ENCODE results near the gene PALLD.
"Not testable (repeated sequence)": the region's sequence is repeated elsewhere in the genome, so short reads cannot be mapped to it uniquely, and the experiment has no call there.

Gene PALLD

DNA sequence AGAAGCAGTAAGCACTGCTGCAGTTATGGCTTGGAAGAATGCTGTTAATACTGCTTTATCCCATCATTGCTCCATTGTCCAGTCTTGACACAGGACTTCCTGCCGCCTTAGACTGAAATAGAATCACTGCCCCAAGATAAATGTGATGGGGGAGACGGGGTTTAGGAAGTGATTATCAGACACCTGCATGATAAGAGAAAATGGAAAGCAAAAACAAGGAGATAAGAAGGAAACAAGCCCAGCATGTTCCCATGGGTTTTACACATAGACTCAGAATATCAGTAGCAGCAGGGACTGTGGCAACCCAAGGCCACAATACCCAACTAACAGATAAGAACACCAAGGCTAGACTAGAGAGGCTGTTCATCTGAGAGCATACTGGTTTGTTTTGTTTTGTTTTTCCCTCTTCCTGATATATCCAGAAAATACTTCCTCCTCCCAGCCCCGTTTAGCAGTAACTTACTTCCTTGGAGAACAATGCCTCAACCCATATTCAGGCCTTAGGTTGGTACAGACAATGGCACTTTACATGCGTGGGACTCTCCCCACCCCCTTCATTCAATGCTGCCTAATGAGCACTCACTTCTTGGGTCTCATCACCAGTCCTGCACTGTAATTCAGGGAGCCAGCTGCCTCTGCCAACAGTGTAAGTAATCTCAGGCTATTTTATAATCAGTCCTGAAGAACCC is 280.6 kb downstream of the PALLD start:
- no peak for DNase-seq

DNA sequence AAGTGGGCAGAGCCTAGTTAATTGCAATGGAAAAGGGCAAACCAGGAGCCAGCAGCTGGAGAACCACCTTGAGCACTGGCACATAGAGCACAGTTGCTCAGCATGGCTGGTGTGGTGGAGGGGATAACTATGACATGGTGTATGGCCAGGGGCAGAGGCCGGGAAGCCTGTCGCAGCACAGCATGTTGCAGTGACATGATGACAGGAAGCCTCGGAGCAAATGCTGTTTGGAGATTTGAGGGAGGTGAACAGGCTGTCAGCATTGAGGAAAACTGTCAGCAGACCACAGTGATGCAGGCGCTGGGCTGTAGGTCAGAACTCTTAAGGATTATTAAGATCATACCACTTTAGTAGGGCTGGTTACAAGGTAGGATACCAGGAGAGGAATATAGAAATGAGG is 284.5 kb downstream of the PALLD start:
- DNase-seq, result no peak

DNA sequence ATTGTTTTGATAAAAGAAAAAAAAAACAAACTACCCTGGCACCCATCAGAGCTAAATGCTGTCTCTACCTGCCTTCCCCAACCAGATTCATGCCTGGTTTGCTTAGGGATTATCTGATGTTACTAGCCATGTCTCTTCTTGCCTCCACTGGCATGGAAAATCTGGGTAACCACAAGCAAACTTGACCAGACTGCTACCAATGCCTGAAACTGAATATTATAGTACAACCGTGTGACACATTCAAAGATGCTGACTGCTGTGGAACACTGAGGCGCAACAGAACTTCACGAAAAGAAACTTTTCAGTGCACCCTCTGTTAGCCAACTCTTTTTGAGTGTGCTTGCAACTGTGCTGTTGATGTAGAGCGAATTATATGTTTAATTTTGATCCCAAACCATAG is 285.1 kb downstream of the PALLD start:
- no peak for DNase-seq

DNA sequence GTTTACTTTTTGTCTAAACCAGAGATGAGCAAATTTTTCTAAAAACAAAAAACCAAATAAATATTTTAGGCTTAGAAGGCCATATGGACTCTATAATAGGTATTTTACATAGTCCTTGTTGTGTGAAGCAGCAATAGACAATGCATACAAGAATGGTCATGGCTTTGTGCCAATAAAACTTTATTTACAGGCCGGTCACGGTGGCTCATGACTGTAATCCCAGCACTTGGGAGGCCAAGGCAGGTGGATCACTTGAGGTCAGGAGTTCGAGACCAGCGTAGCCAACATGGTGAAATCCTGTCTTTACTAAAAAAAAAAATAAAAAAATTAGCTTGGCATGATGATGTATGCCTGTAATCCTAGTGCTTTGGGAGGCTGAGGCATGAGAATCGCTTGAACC is 285.6 kb downstream of the PALLD start:
- no peak for DNase-seq

DNA sequence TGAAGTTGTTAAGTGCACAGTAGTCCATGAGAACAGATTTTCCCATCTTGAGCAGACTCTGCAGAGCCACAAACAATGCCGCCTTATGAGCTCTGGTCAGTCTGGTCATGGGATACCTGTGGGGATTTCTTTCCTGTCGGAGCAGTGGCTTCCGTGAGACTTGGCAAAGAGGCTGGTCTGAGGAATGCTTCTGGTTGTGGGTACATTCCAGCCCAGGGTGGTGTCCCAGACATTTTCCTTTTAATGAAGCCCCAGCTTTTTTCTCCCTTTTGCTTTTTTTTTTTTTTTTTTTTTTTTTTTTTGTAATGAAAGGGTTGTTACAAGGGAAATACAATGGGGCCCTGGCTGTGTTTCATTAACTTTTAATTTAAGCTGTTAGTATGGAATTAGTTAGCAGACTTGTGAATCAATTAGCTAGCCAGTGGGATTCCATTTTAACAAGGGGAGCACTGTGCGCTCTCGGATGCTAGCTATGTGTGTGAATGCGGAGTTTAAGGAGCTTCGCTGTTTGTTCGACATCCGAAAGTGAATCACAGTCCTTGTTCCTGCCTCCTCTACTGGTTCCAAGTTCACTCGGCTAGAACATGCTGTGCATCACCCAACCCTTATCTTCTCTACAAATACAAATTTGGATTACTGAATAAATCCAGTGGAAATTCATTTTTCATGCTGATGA is 288.1 kb downstream of the PALLD start:
- DNase-seq, result no peak

- DNase-seq, result no peak
Measured at GRCh38 chr4:168787334-168787733, 290.5 kb downstream of the PALLD start.

- DNase-seq, result no peak
Measured at GRCh38 chr4:168787801-168788595, 291.1 kb downstream of the PALLD start.

GRCh38 chr4:168790898-168791297 is 294.0 kb downstream of the PALLD start:
- no peak for DNase-seq

GRCh38 chr4:168791376-168791775 is 294.5 kb downstream of the PALLD start:
- no peak for DNase-seq

- no peak for DNase-seq
Measured at GRCh38 chr4:168793542-168793941, 296.7 kb downstream of the PALLD start.

DNA sequence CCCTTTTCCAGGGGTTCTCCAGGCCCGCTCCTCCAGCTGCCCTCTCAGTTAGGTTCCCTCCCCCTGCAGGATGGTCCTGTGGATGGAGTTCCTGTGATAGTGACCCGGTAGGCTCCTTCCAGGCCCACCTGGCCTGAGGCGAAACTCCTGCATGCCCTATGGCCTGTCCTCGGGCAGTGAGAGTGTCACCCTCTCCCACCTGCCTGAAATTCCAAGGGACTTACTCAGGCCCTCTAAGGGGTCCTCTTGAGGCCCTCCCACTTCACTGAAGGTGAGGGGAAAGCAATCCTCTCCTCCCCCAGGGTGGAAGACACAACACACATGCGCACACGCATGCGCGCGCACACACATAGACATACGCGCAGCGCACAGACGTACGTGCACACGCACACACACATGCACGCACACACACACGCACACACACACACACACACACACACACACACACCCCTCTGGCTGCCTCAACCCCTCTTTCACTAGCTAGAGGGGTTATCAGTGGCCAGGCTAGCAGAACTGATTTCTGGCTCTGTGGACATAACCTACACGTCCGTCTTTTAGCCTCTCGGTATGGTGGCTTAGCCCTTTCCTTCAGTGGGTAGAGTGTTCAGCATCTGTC is 297.3 kb downstream of the PALLD start:
- no peak for DNase-seq

DNA sequence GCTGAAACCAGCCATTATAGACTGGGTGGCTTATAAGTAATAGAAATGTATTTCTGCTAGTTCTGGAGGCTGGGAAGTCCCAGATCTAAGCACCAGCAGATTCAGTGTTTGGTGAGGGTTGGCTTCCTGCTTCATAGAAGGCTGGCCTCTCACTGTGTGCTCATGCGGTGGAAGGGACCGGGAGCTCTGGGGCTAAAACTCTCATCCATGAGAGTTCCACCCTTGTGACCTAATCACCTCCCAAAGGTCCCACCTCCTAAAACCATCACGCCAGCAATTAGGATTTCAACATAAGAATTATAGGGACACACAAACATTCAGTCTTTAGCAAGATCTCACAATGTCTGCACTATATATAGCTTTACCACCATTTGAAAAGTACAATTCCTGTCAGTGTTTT is 298.0 kb downstream of the PALLD start:
- DNase-seq, result no peak

GRCh38 chr4:168795346-168795745 is 298.5 kb downstream of the PALLD start:
- DNase-seq, result no peak

DNA sequence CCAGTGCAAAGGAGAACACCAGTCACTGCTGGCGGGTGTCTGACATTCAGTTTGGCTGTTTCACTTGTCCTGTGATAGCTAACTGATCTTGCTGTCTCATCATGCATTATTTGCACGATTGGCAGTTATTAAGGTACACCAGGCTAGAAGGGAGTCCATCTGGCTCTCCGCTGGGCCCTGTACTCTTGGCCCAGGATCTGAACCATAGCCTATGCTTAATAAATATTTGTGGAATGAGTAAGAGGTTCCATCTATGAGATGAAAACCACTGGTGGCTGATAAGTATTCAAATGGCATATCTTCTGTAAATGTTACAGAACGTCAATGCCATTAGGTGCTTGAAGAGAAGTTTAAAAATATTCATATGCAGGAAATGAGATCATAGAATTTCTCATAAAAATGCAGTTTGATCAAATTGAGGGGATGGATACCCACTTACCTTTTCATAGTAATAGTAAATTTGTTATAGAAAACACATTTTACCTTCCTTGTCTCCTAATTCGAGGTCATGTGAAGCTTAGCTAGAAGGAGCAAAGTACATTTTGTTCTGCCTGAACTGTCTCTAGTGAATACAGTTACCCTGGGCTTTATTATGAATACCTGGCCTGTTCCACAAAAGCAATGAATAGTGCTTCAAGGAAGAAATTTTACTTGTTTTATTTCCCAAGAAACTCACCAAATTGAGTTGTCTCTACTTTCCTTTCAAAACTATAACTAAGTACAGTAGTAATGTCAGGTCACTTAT is 299.7 kb downstream of the PALLD start:
- DNase-seq, result no peak

GRCh38 chr4:168797194-168797593 is 300.3 kb downstream of the PALLD start:
- DNase-seq, result no peak

DNA sequence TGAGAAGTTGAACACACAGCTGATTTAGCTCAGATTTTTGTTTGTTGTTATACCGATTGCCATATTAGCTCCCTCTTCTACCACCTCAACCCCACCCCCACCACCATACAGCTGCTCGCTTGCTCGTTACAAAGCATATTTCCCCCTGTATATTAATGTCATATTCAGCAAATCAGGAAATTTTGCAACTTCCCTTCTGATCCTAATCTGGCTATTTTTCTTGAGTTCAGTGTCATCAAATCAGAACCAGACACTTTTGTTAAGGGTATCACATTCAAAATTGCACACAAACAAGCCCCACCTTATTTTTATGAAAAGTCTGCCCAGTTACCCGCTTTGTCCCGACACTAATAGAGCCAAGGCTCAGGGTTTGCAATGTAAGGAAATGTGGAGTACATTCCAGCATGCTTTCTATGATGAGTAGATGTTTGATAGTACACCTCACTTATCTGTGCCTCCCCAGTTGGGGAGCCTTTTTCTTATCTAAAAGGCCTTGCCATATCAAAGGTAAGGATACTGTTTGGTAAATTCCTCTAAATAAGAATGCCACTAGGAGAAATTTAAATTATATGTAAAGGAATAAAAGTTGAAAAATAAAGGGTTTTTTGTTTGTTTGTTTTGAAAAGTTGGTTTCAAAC is 301.0 kb downstream of the PALLD start:
- no peak for DNase-seq

DNA sequence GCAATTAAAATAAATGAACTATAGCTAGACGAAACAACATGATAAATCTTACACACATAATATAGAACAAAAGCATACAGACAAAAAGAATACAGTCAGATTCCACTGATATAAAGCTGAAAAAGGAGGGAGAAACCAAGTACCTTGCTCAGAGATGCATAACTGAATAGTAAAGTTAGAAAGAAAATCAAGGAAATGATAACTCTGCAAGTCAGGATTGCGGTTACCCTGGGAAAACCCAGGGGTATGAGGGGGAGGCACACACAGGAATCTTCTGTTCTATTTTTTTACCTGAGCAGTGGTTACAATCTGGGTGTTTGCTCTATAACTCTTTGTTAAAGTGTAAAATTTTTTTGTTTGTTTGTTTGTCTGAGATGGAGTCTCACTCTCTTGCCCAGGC is 304.1 kb downstream of the PALLD start:
- no peak for DNase-seq

- no peak for DNase-seq
Measured at GRCh38 chr4:168802222-168802621, 305.4 kb downstream of the PALLD start.

DNA sequence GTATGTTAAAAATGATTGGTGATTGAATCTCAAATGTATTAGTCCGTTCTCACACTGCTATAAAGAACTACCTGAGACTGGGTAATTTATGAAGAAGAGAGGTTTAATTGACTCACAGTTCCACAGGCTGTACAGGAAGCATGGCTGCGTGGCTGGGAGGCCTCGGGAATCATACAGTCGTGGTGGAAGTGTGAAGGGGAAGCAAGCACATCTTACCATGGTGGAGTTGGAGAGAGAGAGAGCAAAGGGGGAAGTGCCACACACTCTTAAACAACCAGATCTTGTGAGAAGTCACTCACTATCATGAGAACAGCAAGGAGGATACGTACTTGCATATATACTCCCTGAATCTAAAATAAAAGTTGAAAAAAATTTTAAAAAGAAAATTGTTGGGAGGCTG is 306.2 kb downstream of the PALLD start:
- DNase-seq, result not testable (repeated sequence)

DNA sequence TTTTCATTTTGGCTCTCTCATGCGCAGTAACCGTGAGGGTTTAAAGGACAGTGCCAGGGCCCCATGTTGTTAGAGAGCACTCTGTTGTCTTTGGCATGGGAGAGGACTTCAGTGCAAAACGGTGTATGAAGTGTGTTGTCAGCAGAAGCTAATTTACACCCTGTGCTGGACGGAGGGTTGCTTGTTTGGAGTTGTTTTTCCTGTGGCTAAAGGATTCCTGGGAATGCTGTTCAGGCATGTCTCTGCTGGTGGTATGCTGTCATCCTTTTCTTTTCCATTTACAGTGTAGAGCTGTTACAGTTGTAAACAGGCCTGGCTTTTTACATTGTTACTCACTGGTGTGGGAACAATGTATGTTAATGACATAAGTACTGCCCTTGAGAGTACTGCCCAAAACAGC is 306.9 kb downstream of the PALLD start:
- DNase-seq, result no peak

DNA sequence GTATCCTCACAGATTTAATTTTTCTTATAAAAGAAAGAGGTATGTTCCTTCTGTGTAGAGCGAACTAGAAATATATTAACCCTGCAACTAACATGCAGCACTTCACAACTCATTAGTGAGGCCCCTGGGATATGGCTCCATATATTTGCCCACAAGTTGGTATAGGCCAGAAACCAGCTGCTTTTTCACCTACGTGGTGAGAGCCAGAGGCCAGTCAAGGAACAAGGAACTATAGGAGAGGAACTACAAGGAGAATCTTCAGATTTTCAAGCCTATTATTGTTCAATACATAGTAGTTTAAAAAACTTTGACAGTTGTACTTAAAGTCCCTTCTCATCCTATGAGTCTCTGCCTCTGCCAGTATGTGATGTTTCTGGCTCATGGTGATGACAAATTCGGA is 307.3 kb downstream of the PALLD start:
- no peak for DNase-seq

DNA sequence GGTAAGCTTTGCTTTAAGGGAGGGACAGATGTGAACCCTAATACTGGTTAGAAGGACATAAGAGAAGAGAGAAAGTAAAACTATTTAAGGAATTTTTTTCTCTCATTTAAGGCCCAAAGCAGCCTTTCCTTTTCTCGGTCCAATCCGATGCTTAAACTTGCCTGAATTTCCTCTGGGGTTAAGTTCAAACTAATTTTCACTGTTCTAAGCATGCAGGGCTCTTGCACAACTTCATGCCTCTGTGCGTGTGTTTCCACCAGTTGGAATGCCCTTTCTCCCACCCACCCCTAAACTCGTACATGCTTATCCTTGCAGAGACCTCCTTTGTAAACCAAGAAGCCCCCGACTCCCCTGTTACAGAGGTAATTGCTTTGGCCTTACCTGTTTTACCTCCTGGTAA is 308.5 kb downstream of the PALLD start:
- no peak for DNase-seq

Measured in stimulated activated CD4-positive, alpha-beta T cell treated with anti-CD3 and anti-CD28 coated beads, Interleukin-2, amount 100 ng/mL, for 24 hours (primary cell).